HG03196 (cell line): ENCODE data around the gene NSUN5.
"Not testable (repeated sequence)": the region's sequence is repeated elsewhere in the genome, so short reads cannot be mapped to it uniquely, and the experiment has no call there.

Source experiments
- ATAC-seq: cut with Tn5 transposase; IDR thresholded peaks from one replicate; pipeline ENCODE4 v1.9.1; 2021; ENCODE audit not compliant: unreplicated experiment

NSUN5 gene

DNA sequence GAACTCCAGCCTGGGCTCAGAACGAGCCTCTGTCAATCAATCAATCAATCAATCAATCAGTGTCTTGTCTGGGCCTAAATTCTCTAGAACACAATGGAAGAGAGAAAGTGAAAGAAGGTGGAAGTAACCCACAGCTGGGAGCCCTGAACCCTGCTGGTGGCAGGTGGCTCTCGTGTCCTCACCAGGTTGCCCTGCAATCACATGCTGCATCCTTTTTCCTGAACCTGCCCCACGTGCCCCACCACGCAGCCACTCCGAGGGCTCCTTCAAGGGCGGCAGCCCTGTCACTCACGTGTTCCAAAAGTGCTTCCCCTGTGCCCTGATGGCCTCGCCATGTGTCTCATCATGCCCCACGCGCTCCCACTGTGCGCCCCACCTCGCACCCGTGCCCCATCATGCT, 18.8 kb upstream of the NSUN5 start:
- ATAC-seq: not testable (repeated sequence)

DNA sequence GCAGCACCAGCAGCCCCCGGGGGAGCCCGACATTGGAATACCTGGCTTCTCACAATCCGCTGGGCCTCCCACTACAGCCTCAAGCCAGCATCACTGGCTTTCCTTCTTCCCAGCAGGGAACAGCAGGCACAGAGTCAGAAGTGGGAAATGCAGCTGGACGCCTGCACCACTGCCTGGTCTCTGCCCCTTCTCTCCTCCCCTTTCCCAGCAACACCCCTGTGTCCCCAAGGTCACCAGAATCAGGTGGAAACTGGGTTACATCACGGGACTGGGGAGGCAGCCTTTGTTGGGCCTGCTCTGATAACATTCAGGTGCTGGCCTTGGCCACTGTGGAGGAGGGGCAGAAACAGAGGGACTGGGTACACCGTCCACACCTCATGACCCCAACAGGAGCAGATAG, 16.8 kb upstream of the NSUN5 start:
- ATAC-seq: not testable (repeated sequence)

DNA sequence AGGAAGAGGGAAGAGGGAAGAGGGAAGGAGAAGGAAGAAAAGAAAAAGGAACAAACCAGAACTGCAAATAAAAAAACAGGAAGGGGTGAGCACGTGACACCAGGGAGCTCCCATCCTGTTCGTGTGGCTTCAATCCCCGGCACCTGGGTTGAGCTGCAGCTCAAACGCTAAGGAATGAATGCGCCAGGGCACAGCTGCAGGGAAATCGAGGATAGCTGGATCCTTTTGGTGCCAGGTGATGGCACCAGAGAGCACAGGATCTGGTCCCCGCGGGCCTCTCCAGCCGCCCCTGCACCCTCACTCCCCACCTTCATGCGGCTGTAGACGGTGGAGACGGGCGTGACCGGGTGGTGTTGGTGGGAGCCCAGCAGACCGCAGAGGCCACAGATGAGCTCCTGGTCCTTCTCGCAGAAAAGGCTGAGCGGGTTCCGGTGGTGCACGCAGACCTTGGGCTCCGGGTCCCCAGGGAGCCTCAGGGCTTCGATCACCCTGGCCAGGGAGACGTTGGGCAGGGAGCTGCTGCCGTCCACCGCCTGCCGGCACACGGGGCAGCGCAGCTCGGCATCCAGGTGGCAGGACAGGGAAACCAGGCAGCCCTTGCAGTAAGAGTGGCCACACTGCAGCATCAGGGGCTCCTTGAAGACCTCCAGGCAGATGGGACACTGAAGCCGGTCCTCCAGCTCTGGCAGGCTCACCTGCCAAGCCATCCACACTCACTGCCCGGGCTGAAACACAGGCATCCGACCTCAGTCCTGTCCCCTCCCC, 15.6 kb upstream of the NSUN5 start:
- ATAC-seq: peak; percentile 69

DNA sequence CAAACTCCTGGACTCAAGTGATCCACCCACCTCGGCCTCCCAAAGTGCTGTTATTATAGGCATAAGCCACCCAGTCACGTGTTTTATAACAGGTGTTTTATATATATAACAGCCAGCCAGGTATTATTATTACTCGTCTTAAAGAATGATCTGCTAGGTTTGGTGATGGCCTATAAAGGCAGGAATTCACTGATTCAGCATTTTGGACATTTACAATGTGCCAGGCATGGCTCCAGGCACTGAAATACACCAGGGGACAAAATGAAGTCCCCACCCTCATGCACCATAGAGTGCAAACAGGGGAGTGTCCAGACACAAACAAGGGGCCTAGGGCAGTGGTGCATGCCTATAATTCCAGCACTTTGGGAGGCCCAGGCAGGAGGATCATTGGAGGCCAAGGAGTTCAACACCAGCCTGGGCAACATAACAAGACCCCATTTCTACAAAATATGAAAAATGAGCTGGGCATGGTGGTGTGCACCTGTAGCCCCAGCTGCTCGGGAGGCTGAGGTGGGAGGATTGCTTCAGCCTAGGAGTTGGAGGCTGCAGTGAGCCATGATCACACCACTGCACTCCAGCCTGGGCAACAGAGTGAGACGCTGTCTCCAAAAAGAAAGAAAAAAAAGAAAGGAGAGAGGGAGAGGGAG, 14.9 kb upstream of the NSUN5 start:
- not testable (repeated sequence) for ATAC-seq

DNA sequence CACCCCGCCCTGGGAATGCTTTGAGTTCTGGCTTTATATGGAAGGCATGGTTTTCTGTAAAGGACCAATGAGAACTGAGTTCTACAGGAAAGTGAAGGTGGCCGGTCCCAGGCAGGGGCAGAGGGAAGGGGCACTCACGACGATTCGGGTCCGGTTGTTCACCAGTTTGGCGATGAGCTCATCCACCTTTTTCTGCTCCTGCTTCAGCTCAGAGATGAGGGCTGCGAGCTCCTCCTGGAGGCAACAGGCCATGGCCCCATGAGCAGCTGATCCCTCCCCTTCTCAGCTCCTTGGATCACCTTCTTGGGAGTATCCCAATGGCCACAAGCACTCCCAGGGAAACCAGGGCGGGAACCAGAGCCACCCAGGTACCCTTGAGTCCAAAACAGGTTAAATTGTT, 11.4 kb upstream of the NSUN5 start:
- ATAC-seq: not testable (repeated sequence)

DNA sequence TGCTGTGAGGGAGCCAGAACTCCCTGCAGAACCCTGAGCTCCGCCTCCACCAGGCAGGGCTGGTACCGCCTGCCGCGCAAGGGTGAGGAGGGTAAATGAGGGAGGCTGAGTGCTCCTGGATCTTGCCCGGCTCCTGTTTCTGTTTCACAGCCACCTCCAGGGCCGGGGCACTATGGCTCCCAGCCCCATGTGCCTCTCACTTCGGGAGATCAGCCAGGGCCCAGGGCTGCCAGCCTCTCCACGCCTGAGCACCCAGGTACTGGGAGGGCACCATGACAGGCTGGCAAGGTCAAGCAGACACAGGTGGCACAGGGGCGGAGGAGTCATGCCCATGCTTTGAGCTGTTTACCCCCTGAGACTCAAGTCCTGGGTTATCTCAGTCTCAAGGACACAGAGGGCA, 10.9 kb upstream of the NSUN5 start:
- not testable (repeated sequence) for ATAC-seq

DNA sequence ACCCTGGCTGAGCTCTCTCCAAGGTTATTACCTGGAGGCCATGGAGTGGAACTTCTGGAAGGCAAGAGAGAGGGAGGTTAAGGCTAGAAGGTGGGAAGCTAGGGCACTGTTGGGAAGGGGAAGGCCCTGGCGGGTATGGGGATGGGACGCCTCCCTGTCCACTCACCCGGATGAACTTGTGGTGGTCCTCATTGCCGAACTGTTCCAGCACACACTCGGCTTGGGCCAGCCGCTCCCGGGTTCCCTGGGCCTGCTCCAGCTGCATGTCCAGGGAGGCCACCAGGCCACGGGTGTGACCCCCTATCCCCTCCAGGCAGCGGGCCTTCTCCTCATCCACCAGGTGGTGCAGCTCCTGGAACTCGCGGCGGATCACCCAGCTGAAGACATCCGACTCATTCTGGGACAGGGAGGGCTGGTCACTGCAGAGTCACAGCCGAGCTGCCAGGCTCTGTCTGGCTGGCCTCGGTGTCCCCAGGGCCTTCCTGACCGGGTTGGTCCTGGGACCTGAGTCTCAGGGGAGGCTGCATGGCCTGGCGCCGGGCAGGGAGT, 10.1 kb upstream of the NSUN5 start:
- ATAC-seq: not testable (repeated sequence)

DNA sequence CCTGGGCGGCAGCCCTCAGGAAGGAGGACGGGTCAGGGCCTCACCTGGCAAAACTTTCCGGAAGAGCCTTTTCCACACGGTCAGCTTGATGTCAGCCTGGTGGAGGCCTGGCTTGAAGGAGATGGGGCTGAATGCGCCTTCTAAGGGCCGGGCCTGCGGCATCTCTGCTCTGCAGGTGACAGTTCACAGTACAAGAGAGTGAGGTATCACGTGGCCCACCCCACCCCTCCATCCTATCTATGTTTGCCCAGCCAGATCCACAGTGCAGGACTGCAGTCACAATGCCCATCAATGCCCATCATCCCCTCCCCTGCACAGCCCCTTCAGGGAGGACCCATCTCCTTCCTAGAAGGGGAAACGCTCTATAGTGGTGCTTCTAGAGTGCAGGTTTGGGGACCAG, 7.9 kb upstream of the NSUN5 start:
- ATAC-seq: no peak

DNA sequence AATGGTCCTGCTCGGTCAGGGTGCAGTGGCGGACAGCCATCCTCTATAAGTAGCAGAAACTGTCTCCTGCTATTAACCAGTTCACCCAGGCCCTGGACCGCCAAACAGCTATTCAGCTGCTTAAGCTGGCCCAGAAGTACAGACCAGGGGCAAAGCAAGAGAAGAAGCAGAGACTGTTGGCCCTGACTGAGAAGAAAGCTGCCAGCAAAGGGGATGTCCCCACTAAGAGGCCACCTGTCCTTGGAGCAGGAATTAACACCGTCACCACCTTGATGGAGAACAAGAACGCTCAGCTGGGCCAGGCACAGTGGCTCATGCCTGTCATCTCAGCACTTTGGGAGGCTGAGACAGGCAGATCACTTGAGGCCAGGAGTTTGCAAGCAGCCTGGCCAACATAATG, 5.6 kb upstream of the NSUN5 start:
- no peak for ATAC-seq

DNA sequence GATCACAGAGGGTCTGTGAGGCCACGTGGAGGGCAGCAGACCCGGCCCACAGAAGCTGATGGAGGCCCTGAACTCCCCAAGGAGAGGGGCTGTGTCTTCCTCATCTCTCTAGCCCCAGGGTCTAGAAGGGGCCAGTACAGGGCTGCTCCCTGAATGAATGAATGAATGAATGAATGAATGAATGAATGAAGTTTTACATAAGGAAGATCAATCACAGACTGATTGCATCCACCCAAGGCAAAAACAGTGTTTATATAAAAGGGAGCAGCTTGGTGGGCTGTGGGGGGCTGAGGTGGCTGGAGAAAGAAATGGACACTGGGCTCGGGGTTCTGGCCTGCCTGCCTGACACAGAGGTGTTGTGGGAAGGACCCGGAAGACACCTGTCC, 4.9 kb upstream of the NSUN5 start:
- ATAC-seq: no peak

DNA sequence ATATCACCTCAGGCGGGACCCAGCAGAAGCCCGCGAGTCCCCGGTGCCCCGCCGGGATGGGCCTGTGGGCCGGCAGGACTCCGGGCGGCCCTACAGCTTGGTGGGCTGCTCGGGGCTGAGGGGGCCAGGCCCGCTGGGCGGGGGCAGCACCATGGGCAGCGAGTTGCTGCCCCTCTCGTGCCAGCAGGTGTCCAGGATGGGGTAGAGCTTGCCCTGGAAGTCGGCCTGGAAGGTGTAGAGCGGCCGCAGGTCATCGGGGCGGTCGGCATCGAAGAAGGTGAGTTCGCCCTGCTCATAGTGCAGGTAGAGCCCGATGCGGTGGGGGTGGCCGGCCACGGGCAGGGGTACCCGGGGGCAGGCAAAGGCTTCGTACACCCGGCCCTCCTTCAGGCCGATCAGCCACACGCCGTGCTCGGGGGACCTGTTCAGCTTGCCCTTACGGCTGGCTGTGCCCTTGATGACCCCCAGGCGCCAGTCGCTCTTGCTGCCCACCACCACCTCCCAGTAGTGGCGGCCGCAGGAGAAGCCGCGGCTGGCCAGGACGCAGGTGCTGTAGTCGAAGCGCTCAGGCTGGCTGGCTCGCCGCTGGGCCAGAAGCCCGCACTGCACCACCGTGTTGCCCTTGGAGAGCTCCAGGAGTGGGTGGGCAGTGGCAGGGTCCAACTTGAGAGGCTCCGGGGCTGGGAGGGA, 4.3 kb upstream of the NSUN5 start:
- no peak for ATAC-seq

DNA sequence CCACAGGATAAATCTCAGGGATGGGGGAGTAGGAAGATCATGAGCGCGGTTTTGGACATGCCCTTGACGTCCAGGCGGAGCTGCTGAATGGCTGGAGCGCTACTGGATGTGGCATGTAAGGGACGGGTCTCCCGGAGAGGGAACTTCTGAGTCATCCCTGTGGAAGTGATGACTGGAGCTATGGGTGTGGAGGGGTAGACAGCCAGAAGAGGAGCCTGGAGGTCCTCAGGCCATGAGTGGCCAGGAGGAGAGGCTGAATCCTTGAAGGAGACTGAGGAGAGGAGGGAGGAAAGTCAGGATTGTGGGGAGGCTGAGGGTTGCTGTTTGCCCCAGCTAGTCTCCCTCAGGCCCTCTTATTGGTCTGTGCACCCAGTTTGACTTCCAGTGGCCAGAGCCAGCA, 2.8 kb upstream of the NSUN5 start:
- ATAC-seq: not testable (repeated sequence)

DNA sequence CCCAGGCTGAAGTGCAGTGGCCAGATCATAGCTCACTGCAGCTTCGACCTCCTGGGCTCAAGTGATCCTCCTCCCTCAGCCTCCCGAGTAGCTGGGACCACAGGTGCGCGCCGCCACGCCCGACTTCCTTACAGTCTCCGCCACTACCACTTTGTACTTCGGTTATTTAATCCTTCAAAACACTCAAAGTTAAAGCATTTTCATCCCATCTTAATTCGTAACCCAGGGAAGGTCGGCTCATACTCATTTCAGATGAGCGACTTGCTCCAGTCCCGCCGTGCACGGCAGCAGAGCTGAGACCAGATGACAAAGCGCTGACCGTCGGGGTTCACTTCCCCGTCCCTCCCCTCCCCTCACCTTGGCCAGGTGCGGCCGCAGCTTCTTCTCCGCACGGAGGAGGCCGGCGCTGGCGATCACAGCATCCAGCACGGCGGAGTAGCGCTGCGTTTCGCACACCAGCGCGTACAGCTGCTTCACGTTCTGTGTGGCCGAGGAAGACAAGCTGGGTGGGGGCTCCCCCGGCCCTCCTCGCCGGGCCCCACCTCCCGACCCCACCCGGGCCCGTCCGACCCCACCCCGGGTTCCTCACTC, 457 bp downstream of the NSUN5 start:
- ATAC-seq: peak; percentile 31

DNA sequence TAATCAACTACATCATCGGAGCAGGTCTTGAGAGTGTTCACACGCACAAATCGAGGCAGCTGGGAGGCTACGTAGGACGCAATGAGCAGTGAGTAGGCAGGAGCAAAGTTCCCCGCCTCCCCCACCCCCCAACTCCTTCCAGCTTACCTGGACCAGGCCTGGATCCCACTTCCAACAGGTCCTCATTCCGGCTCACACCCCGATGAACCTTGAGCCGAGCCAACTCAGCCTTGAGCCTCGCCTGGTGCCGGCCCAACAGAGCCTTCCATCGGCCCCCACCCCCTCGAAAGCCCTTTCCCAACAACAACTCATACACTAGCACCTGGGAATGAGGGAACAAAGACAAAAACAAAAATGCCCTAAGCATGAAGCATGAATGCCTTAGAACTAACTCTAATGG, 1.2 kb downstream of the NSUN5 start:
- ATAC-seq: no peak

DNA sequence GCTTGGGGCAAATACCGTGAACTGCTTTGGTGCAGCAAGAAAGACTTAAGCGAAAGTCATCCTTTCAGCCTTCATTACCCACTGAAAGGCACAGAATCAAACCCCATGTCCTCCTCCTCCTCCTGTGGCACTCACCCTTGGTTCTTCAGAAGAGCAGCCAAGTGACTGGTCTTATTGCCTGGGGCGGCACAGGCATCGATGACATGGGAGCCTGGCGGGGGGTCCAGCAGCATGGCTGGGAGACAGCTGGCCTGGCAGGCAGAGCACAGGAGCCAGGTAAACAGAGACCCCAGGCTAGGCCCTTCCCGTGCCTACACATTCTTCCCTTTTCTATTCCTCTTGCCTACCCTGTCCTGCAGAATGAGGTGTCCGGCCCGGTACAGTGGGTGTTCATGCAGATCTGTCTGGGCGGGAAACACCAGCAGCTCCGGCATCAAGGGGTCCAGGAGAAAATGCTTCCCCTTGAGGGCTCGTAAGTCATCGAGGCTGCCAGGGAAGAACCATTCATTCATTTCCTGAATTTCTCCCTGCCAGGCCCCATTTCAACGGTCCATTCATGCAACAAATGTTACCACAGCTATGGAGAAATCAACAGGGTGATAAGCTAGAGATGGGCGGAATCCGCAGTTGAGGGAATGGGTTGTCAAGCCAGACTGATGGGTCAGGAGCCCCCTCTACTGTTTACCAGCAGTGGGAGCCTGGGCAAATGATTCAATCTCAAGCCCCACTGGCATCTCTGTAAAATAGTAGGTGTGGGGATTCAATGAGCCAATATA, 3.8 kb downstream of the NSUN5 start:
- ATAC-seq: not testable (repeated sequence)

DNA sequence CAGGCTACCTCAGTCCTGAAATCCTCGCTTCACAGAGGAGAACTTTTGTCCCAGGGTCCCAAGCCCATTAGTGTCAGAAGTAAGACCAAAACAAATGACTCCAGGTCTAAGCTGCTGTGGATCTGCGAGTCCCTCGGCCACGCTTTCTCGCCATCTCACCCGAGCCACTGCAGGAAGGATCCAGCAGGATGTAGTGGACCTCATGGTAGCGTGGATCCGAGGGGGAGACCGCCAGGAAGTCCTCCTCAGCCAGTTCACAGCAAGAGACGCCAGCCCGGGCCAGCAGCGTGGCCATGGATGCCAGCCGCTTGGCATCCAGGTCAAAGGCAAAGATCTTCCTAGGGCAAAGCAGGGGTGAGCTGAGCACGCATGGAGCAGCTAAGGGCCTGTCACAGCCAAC, 4.6 kb downstream of the NSUN5 start:
- no peak for ATAC-seq

DNA sequence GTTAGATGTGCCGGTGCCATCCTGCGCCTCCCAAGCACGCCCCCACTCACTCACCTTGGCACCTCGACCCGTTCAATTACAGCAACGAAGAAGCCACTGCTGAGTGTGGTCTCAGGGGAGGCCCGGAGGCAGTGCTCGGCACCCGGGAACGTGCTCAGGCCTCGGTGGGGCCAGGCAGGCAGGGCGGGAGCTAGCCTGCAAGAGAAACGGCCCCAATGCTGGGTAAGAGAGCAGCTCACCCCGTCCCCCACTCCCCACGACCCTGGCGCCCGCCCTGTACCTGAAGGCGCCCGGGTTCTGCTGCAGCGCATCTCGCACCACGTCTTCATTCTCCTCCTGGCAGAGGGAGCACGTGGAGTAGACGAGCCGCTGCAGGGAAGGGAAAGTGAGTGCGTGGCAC, 5.1 kb downstream of the NSUN5 start:
- ATAC-seq: no peak

DNA sequence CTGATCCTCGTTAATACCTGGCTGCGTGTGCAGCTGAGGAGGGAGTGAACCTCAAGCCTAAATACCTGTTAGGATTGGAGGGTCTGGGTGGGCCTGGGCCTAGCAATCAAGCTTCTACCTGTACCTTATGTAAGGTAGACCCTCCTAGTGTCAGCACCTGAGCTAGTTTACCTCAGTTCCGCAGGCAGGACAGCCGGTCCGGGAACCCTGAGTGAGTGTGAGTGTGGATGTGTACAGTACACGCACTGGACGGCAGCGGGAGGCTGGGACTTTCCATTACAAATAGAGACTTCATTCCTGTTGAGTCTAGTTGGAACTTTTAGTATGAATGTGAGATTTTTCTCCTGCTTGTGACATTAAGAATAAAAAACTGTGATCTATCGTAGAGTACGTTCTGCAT, 5.8 kb downstream of the NSUN5 start:
- not testable (repeated sequence) for ATAC-seq

DNA sequence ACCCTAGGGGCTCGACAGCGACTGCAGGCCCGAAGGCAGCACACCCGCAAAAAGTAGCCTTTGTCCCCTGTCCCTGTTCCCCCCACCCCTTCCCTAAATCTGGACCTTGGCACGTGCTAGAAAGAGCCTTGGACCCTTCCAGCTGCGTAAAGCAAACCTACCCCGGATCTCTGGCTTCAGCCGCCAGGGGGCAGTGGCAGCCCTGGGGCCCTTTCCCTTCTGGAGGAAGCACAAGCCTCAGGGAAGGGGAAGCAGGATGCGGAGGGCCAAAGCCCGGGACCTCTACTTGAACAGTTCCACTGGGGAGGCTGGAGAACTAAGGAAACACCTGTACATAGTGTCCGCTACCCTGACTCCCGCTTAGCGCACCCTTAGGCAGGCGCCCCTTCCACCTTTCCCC, 7.5 kb downstream of the NSUN5 start:
- ATAC-seq: not testable (repeated sequence)

DNA sequence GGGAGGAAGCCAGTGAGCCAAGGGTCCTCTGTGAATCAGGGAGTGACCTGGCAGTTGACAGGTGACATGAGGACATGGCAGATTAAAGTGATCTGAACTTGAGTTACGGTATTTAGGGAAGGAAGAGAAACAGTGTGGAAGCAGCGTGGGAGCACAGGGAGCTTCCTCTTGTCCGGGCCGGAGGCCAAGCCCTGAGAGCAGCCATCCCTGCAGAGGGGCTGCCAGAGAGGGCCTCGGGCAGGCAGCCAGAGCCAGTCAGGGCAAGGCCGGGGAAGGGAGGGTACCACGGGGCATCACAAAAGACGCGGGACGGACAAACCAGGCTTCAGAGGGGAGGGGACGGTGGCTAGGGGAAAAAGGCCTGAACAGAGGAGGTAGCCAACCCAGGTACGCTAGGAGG, 8.8 kb downstream of the NSUN5 start:
- ATAC-seq: not testable (repeated sequence)

DNA sequence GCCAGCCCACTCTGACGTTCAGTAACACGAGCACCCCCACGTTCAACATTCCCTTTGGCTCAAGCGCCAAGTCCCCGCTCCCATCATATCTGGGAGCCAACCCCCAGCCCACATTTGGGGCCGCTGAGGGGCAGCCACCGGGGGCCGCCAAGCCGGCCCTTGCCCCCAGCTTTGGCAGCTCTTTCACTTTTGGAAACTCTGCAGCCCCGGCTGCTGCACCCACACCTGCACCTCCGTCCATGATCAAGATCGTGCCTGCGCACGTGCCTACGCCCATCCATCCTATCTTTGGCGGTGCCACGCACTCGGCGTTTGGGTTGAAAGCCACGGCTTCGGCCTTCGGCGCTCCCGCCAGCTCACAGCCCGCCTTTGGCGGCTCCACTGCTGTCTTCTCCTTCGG, 10.9 kb downstream of the NSUN5 start:
- ATAC-seq: not testable (repeated sequence)
